Prostate gland (tissue), 2 donors: ENCODE results near the gene TRPV3. TPM values are rescaled to one million over a fixed set of nuclear protein-coding genes. Genes with fewer than 3 reads are reported as not detected.
"Not testable (repeated sequence)": the region's sequence is repeated elsewhere in the genome, so short reads cannot be mapped to it uniquely, and the experiment has no call there.

ENCODE experiments used
- DNase-seq: peaks from one replicate; pipeline ENCODE4 v3.0.0-alpha.2; 2019; ENCODE audit warnings: low spot score
- H3K27ac ChIP-seq, 2 donors: fragments of 200-600 bp; sonication (generic); 2 replicates each; pipeline ENCODE4 v1.5.1; 2017 to 2019
- H3K27me3 ChIP-seq: fragments of 200-600 bp; sonication (generic); replicated peaks from 2 replicates; pipeline ENCODE4 v1.5.1; 2019; ENCODE audit not compliant: insufficient read depth
- H3K36me3 ChIP-seq, 2 donors: fragments of 200-600 bp; sonication (generic); 1 replicate in 1 of 2; 2 replicates in 1 of 2; pipeline versions ENCODE4 v1.5.1 to v1.8.1; 2017 to 2019
- H3K4me1 ChIP-seq: fragments of 200-600 bp; sonication (generic); replicated peaks from 2 replicates; pipeline ENCODE4 v1.5.1; 2019
- H3K4me3 ChIP-seq, 2 donors: fragments of 200-600 bp; sonication (generic); 2 replicates each; pipeline ENCODE4 v1.5.1; 2017 to 2019
- H3K9me3 ChIP-seq: fragments of 200-600 bp; sonication (generic); 2 replicates; pipeline ENCODE4 v1.5.1; 2017
- POLR2A ChIP-seq: fragments of 450-650 bp; IDR thresholded peaks from one replicate; pipeline ENCODE4 v1.6.1; 2016; ENCODE audit warnings: antibody characterized with exemption, mild to moderate bottlenecking
- POLR2AphosphoS5 ChIP-seq: sonication (generic); formaldehyde crosslinking; IDR thresholded peaks from one replicate; pipeline ENCODE4 v1.6.1; 2017; ENCODE audit warnings: antibody characterized with exemption
- WGBS: methylation state at CpG from one replicate; pipeline ENCODE4 v1.1.5; 2018; 5-methylcytosine and 5-hydroxymethylcytosine counted together
- intact Hi-C: fragments of 100-400 bp; cut with DNase I; formaldehyde crosslinking; loops from one replicate; pipeline ENCODE4 v1.14.2; 2022
- total RNA-seq, 2 donors: library from RNA; depleted of rRNA; stranded (reverse); fragments of >200 nt; gene quantifications; one replicate each; pipeline ENCODE4 v1.1.0, GENCODE V29; 2016
- TF ChIP-seq, protein P1 (sequence below), 4 experiments: fragments of 200-600 bp in 2 of 4; fragments of 450-650 bp in 2 of 4; sonication (generic) in 2 of 4; IDR thresholded peaks; 1 replicate in 3 of 4; 2 replicates in 1 of 4; pipeline ENCODE4 v1.5.1; 2016 to 2019; ENCODE audit warnings: antibody characterized with exemption in 4 of 4, mild to moderate bottlenecking in 2 of 4, moderate library complexity in 2 of 4

The TRPV3 gene
- total RNA-seq, 2 donors from 2014 or later: 10.5 TPM; not detected in 1

DNA sequence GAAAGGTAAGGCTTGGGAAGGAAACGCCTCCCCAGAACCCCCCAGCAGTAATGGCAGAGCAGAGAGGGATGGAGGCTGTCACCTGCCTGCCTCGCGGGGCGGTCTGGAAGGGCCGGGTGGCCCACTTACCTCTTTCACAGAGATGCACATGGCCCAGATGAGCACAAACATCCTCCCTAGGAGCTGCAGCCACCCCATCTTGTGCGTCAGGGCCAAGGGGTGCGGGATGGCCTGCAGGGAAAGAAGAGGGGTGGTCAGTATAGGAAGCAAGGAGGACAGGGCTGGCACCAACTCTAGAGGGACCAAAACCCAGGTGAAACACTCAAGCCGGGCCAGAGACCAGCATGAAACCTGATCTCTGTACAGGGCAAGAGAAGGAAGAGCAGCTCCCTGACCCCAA, 29.7 kb downstream of the TRPV3 start:
- Histone ChIP-seq H3K27me3 (no peaks in the 10 kb centered on the region), H3K4me3 (no peak overlapping the region), H3K36me3 (no peaks in the 10 kb centered on the region), H3K27ac (no peak overlapping the region), H3K9me3 (no peaks in the 10 kb centered on the region), H3K4me1 (no peaks in the 10 kb centered on the region)
- no peak for TF ChIP-seq POLR2A
- TF ChIP-seq, protein P1, sequence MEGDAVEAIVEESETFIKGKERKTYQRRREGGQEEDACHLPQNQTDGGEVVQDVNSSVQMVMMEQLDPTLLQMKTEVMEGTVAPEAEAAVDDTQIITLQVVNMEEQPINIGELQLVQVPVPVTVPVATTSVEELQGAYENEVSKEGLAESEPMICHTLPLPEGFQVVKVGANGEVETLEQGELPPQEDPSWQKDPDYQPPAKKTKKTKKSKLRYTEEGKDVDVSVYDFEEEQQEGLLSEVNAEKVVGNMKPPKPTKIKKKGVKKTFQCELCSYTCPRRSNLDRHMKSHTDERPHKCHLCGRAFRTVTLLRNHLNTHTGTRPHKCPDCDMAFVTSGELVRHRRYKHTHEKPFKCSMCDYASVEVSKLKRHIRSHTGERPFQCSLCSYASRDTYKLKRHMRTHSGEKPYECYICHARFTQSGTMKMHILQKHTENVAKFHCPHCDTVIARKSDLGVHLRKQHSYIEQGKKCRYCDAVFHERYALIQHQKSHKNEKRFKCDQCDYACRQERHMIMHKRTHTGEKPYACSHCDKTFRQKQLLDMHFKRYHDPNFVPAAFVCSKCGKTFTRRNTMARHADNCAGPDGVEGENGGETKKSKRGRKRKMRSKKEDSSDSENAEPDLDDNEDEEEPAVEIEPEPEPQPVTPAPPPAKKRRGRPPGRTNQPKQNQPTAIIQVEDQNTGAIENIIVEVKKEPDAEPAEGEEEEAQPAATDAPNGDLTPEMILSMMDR (IDR thresholded peaks at IDR 0.05): no peak
- TF ChIP-seq POLR2AphosphoS5: no peak
- 94% methylated on average over 8 of the region's 8 CpGs for WGBS
- DNase-seq: no peak
- intact Hi-C loops: no loop called here

DNA sequence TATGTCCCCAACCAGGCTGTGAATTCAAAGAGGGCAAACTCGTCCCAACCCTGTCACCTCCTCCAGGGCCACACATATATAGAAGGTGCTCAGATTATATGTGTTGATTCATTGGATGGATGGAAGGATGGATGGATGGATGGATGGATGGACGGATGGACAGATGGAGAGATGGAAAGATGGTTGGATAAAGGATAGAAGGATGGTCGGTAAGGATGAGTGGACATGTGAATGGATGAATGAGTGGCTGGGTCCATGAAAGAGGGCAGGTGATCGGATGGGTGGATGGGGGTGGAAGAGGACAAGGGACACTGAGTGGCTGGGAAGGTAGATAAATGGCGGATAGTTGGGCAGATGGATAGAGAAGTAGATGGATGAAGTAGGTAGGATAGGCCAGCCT, 30.1 kb downstream of the TRPV3 start:
- Histone ChIP-seq H3K36me3 (no peaks in the 10 kb centered on the region), H3K9me3 (no peaks in the 10 kb centered on the region), H3K4me3 (no peak overlapping the region), H3K27ac (no peak overlapping the region), H3K27me3 (no peaks in the 10 kb centered on the region), H3K4me1 (no peaks in the 10 kb centered on the region)
- TF ChIP-seq POLR2AphosphoS5 (no peak), POLR2A (no peak)
- TF ChIP-seq, protein P1 (IDR thresholded peaks at IDR 0.05): no peak
- no peak for DNase-seq
- 95% methylated on average over 5 of the region's 5 CpGs for WGBS
- intact Hi-C loops: no loop called here

DNA sequence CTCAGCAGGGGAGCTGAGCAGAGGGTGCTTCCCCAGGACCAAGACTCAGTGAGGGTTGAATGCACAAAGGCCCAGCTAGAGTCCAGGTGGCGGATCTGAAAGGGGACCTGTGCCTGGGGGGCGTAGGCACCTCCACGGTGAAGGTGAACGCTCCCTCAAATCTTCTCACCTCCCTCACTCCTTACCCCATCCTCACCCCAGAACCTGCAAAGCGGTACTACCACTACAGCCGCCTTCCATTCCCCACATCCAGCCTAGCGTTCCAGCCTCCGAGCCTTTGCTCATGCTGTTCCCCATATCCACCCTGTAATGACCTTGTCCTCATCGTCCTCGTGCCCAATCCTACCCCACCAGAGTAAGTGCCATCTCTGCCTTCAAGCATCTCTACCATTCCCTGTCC, 30.6 kb downstream of the TRPV3 start:
- TF ChIP-seq POLR2A: no peak
- no peak for TF ChIP-seq POLR2AphosphoS5
- TF ChIP-seq, protein P1 (IDR thresholded peaks at IDR 0.05): no peak
- H3K36me3 ChIP-seq: no peaks in the 10 kb centered on the region
- no peaks in the 10 kb centered on the region for H3K27me3 ChIP-seq
- no peaks in the 10 kb centered on the region for H3K9me3 ChIP-seq
- no peak overlapping the region for H3K4me3 ChIP-seq
- DNase-seq: no peak
- H3K27ac ChIP-seq: no peak overlapping the region
- 82% methylated on average over 10 of the region's 10 CpGs for WGBS
- intact Hi-C loops: no loop called here
- no peaks in the 10 kb centered on the region for H3K4me1 ChIP-seq

DNA sequence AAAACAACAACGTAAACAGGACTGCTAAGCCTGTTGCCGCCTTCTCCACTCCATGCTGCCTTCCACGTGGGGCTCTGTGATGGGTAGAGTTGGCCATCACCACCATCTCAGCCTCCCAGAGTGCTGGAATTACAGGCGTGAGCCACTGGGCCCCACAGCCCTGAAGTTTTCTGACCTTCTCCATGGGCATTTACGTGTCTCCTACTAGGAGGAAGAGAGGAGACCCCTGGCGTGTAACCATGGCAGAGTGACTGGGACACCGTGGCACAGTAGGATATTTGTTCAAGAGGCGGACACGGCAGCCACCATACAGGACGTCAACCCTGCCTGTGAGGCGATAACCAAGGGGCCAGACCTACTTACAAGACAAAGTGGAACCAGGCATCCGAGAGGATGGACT, 31.1 kb downstream of the TRPV3 start:
- Histone ChIP-seq H3K27me3 (no peaks in the 10 kb centered on the region), H3K27ac (no peak overlapping the region), H3K4me3 (no peak overlapping the region), H3K9me3 (no peaks in the 10 kb centered on the region), H3K4me1 (no peaks in the 10 kb centered on the region), H3K36me3 (no peaks in the 10 kb centered on the region)
- TF ChIP-seq, protein P1 (IDR thresholded peaks at IDR 0.05): no peak
- TF ChIP-seq POLR2A (no peak), POLR2AphosphoS5 (no peak)
- WGBS: 94% methylated on average over 12 of the region's 12 CpGs
- intact Hi-C loops: no loop called here
- DNase-seq: no peak

DNA sequence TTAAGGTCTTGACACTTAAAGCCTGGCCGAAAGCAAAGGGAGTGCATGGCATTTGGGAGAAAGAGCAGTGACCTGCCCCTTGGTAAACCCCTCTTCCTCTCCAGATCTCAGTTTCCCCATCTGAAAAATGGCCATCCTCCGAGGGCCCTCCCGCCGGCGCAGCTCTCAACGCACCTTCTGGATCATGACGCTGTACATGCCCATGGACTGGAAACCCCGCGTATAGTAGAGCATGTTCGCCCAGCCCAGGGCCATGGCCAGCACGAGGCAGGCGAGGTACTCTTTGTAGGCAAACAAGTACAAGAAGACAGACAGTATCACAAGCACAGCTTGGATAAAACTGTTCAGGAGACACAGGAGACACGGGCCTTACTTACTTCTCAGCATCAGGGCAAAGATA, 33.6 kb downstream of the TRPV3 start:
- no peak for DNase-seq
- Histone ChIP-seq H3K4me3 (no peak overlapping the region), H3K27me3 (no peaks in the 10 kb centered on the region), H3K4me1 (no peaks in the 10 kb centered on the region), H3K9me3 (no peaks in the 10 kb centered on the region), H3K36me3 (no peaks in the 10 kb centered on the region), H3K27ac (no peak overlapping the region)
- TF ChIP-seq POLR2A (no peak), POLR2AphosphoS5 (no peak)
- TF ChIP-seq, protein P1 (IDR thresholded peaks at IDR 0.05): no peak
- intact Hi-C loops: no loop called here
- 94% methylated on average over 13 of the region's 13 CpGs for WGBS

DNA sequence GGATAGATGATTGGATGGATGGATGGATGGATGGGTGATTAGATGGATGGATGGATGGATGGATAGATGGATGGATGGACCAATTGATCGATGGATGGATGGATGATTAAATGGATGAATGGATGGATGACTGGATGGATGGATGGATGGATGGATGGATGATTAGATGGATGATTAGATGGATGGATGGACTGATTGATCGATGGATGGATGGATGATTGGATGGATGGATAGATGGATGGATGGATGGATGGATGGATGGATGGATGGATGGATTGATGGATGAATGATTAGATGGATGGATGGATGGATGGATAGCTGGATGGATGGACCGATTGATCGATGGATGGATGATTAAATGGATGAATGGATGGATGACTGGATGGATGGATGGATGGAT, 38.1 kb downstream of the TRPV3 start:
- H3K27me3 ChIP-seq, H3K4me3 ChIP-seq, H3K27ac ChIP-seq, DNase-seq, intact Hi-C loops, H3K9me3 ChIP-seq, H3K36me3 ChIP-seq, H3K4me1 ChIP-seq: not testable (repeated sequence)
- WGBS: 95% methylated on average over 4 of the region's 4 CpGs
